Activated T-cell treated with anti-CD3 and anti-CD28 coated beads for 48 hours (primary cell): Measurements from ENCODE around the gene UNG.
"Not testable (repeated sequence)": the region's sequence is repeated elsewhere in the genome, so short reads cannot be mapped to it uniquely, and the experiment has no call there.

Experiments used
- DNase-seq: peaks from one replicate; pipeline ENCODE4 v3.0.0-alpha.2; 2020; ENCODE audit warnings: low read depth

UNG gene

DNA sequence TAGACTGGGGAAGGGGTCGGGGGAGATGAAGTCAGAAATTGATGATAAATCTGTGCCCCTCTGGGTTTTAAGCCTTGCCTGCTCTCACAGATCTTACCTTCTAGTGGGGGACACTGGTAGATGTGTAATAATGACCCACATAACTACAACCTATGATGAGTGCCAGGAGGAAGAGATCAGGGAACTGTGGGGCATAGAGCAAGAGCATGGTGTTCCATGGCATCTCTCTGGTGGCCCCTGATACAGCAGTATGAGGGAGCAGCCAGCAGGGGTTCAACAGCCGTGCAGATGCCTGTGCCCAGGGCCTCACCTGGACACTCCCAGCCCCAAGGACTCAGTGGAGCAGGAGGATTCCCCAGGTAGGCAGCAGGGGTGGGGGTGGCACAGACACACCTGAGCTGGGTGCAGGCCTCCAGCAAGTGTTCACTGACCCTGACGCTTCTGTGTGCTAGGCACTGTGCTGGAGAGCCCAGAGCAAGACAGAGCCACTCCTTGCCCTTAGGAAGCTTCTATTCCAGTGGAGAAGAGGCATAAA lies 24.0 kb downstream of the UNG start:
- DNase-seq: no peak

DNA sequence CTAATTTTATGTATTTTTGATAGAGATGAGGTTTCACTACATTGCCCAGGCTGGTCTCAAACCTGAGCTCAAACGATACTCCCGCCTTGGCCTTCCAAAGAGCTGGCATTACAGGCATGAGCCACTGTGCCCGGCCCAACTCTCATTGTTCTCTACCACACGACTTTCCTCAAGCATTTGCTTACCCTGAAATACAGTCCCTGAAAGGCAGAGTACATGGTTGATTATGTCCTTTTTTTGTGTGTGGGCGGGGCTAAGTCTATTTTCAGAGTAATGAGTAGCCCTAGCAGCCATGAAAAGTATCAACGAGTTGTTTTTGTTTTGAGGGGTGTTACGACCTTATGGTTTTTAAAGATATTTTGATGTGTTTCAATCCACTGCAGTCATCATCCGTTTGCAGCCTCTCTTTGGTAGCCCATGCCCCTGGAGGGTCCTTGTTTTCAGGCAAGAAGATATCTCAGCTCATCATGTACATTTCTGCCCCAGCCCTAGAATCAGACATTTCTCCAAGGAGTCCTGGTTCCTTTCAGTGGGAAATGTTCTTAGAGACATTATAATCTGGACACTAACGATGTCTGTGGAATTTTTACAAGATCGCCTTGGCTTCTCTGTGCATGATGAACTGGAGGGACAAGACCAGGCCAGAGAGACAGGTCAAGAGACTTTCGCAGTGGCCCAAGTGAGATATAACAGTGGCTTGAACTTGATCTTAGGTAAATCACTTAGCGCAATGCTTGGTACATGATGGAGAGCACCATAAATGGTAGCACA lies 27.7 kb downstream of the UNG start:
- DNase-seq: no peak

DNA sequence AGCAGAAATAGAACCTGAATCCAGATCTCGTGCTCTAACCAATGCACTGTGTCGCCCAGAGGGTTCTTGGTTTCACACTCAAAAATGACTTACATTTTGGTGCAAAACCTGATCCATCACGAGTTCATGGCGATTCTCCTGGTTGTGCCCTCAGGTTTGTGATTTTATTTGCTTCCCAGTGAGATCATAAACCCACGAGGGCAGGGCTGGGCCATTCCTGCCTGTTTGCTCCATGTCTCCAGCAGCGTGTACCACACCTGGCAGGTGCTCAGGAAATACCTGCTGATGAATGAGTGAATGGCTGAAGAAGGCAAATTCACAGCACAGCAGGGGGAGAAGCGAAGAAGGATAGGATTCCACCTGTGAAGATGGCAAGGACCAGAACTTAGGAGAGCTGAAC lies 28.4 kb downstream of the UNG start:
- DNase-seq: no peak

DNA sequence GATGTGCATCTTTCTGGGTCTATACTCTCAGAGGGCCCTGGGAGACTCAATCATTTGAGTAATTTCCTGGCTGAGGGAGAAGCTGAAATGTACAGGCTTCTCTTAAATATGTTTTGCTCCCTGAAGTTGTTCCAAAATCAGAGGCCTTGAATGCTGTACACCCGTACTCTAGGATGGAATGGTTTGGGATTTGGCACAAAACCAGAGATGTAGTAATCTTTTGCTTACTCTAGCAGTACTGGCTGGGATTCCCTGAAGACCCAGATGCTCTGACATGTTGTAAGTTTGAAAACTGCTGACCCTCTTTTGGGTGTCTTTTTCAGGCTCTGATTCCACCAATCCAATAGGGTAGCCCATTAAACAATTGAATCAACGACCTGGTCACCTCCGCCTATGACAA lies 29.4 kb downstream of the UNG start:
- DNase-seq: no peak

DNA sequence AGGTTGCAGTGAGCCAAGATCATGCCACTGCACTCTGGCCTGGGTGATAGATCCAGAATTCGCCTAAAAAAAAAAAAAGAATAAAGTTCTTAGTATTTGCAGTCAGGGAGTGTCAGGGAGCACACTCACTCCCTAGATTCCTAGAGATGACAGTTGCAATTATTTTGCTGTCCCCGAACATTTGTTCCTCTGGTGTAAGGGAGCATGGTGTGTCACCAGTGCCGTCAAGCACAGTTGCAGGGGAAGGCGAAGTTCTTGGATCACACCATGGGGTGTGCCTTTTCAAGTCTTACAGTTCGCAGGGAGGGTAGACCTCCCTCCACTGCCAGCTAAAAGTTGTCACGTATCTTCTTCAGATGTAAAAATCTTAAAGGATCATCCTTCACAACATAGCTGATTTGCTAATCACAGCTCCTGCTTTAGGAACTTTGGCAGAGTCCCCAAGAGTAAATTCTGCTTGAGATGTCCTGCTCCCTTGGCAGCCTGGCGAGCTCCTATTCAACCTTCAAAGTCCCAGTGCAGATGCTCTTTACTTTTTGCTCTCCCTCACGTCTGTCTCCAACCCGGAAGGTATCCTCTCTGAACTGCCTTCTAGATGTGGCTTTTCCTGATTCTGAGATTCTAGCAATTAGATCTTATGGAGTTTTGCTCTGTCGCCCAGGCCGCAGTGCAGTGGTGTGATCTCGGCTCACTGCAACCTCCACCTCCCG lies 30.3 kb downstream of the UNG start:
- no peak for DNase-seq

DNA sequence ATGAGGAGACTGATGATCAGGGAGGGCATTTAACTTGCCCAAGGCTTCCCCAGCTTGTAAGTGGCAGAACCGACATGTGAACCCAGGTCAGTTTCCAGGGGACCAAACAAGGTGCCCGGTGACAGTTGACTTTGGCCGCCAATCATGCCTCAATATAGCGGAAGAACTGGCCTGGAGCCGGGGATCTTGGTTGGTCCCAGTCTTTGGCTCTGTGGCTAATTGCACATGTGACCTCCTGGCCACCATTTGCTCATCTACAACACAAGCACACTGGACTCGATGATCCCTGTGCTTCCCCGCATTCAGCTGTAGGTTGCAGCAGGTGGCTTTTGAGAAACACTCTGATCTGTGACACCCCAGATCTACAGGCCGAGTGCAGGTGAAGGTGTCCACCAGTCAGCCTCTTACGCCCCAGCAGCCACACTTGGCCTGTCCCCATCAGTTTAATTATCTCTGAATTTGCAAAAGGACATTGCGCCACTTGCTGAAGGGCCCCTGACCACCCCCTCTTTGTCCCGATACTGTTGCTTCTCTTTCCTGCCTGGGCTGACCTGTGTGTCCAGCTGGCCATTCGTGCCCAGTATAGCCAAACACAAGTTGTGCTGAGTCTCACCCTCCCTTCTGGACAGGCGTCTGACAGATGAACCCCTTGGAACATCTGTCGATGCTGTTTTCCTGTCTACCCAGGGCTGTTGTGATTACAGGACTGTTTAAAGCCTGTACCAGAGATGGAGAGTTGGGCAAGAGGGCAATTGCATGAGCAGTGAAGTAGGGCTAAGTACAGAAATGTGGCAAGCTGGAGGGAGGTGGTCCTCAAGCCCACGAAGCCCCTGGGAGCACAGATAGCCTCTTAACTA lies 33.1 kb downstream of the UNG start:
- no peak for DNase-seq

DNA sequence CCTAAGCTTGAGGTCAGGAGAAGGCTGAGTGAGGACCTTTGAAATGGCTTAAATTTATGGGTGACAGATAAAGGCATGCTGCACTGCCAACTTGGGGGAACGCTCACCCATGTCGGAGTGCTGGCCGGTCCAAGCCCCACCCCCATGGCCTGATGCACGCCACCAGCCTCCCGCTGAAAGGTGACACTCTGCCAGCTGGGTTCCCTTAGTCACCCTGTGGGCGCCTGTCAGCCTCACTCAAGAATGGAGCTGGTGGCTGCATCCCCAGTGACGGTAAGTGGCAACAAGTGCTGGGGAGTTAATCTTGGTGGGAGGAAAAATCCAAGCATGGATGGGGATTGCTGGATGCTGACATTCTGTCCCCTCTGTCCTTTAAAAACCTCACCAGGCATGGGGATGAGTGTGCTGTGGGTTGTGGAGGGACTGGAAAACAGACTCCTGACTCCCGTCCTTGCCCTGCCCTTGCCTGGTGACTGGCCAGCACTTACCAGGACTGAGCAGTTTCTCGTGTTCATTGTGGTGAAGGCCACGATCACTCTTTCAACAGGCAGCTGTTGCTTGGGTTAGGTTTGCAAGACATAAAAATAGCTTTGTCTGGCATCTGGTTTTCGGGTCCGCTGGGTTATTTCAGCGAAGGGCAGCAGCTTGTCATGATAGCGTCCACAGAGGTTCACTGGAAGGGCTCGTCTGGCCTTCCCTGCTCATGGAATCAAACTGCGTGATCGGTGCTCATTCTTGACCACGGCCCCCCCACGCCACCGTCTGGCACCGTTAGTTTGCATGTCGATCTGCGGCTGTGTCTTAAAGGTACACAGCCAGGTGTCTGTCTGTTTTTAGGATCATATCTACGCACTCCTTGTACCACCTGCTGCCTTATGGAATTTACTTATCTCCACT lies 34.0 kb downstream of the UNG start:
- no peak for DNase-seq

DNA sequence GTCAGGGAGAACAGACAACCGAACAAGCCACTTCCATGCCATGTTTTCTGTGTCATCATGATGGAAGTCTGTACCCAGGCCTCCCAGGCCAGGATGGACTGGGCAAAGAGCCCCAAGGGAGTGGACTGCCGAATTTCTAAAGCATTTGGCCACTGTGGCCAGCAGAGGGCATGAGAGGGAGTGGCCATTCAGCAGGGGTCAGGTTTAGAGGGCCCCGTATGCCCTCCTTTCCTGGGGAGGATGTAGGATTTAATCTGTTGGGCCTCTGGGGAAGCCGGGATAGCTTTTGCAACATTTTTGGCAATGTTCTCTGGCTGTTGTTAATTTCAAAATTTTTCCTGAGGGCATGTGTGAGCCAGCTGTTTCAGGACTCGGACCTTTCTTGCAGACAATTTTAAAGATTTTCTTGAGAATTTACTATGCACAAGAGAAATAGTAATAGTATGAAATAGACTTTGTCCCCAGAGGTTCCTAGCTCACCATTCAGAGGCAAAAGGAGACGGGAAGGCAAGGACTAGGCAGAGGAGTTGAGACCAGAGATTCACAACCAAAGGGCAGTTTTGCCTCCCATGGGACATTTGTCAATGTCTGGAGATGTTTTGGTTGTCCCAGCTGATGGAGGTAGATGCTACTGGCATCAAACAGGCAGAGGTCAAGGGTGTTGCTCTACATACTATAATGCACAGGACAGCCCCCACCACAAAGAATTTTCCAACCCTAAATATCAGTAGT lies 37.0 kb downstream of the UNG start:
- no peak for DNase-seq

DNA sequence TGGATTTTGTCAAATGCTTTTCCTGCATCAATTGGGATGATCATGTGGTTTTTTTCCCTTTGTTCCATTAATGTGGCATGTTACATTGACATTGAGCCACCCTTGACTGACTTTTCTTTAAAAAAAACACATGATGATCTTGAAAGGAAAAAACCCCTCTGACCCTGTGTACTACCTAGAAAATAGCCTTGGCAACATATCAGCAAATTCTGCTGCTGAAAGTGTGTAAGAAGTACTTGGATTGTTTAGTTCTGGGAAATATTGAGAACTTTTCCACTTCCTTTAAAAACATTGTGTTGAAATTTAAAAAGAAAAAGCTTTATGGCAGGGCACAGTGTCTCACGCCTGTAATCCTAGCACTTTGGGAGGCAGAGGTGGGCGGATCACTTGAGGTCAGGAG lies 39.7 kb downstream of the UNG start:
- no peak for DNase-seq

DNA sequence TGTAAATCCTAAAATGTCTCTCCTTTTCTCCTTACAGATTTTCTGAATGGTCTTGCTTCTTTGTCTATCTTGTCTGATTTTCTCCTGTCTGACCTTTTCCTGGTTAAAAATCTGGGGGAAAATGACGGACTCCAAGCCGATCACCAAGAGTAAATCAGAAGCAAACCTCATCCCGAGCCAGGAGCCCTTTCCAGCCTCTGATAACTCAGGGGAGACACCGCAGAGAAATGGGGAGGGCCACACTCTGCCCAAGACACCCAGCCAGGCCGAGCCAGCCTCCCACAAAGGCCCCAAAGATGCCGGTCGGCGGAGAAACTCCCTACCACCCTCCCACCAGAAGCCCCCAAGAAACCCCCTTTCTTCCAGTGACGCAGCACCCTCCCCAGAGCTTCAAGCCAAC lies 42.0 kb downstream of the UNG start:
- DNase-seq: no peak

DNA sequence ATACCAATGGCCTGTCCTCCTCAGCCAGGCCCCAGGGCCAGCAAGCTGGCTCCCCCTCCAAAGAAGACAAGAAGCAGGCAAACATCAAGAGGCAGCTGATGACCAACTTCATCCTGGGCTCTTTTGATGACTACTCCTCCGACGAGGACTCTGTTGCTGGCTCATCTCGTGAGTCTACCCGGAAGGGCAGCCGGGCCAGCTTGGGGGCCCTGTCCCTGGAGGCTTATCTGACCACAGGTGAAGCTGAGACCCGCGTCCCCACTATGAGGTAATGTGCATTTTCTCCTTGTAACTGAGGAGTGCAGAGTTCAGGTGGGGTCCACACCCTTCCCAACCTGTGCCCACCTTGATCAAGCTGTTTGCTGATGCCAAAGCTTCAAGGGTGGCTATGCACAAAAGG lies 42.4 kb downstream of the UNG start:
- no peak for DNase-seq

DNA sequence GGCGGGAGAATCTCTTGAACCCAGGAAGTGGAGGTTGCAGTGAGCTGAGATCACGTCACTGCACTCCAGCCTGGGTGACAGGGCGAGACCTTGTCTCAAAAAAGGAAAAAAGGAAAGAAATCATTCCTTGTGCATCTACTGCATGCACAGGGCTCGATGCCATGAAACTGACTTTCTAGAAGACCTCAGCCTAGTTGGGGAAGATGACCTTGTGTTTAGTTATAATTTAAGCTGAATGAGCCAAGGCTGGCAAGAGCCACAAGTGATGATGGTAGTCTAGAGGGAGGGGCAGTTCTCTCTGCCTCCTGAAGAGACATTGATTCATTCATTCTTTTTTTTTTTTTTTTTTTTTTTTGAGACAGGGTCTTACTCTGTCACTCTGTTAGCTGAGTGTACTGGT lies 43.2 kb downstream of the UNG start:
- DNase-seq: no peak

DNA sequence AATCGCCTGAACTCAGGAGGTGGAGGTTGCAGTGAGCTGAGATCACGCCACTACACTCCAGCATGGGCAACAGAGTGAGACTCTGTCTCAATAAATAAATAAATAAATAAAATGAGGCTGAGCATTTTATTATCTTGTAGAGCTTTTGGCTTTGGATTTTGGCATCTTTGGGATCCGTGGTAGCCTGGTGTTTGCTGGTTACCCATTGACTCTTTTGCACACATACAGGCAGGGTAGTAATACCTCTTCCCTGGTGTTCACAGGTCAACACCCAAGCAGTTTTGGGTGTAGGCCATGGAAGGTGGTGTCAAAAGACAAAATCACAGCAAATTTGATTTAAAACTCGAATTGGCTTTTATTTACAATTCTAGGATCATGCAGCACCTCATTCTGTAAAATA lies 46.8 kb downstream of the UNG start:
- no peak for DNase-seq

DNA sequence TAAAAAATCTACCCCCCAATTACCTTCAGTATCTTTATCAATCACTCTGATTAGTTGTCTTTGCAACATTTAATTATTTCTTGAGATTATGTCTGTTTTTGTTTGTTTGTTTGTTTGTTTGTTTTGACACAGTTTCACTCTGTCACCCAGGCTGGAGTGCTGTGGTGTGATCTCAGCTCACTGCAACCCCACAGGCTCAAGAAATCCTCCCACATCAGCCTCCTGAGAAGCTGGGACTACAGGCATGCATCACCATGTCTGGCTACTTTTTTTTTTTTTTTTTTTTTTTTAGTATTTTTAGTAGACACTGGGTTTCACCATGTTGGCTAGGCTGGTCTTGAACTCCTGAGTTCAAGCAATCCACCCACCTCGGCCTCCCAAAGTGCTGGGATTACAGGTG lies 49.7 kb downstream of the UNG start:
- not testable (repeated sequence) for DNase-seq

DNA sequence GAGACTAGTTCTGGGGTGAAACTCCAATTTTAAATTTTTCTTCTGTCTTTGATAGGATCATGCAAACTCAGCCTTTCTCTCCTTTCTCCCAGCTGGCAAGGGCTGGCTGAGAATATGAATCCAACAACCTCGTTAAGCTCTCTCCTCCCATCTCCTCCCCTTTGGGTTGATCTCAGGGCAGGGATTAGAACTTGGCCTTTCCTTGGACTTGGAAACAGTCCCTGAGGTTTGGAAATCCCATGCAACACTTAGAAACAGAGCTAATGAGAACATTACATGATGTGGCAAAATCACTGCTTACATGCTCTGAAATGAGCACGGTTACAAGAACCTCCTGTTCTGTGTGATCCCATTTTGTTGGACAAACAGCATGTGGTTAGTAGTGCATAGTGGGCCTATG lies 50.6 kb downstream of the UNG start:
- no peak for DNase-seq

DNA sequence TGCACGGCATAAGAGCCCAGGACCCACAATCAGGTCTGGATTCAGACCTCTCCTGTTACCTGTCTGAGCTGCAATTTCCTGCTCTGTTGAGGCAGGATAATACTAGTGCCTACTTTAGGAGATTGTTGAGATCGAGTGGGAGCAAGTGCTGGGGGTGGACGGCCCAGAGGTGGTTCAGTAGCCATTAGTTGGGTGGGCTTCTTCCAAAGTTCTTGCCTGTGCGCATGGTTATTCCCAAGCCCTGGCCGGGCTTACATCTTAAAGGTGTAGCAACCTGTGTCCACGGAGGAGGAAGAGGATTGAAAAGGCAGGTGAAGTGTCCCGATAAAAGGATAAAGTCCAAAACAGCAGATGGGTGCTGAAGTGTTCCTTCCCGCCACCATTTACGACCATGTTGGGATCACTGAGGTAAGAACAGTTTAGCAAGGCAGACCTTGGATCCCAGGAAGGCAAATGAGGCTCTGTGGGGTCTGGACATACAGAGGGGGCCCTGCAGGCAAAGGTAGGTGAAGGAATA lies 52.8 kb downstream of the UNG start:
- no peak for DNase-seq

DNA sequence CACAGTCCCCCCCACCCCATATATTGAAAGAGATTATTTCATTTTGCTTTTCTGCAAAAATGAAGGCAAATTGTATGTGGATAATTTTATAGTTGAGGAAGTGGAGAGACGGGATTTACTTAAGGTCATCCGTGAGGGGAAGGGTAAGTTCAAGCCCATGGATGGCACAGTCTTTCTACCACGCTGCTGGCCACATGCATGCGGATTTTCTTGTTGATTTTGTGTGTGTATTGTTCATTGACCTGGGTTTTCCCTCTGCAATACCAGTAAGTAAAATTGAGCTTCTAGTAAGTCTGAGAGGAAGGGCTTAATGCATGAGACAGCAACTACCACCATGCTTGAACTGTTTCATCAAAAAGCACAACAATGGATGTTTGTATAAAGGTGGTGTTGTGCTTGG lies 54.1 kb downstream of the UNG start:
- no peak for DNase-seq

DNA sequence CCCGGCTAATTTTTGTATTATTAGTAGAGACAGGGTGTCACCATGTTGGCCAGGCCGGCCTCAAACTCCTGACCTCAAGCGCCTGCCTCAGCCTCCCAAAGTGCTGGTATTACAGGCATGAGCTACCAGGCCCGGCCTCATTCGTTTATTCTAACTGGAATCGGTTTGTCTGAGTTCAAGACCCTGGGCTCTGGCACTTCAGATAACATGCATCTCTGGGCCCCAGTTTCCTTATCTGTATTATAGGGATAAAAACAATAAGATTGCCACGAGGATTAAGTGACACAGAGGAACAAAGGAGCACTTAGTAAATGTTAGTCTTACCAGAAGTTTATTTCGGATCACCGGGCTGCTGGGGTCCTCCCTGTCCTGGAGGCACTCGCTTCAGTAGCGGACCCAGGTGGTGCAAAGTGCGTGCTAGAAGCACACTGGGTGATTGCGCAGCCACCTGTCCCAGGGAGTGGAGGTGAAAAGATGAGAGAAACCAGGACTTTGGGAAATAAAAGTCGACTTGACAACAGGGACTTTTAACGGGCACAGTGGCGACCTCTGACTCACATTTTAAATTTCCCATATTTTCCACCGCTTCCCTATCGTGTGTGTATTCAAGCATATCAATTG lies 56.5 kb downstream of the UNG start:
- DNase-seq: no peak

DNA sequence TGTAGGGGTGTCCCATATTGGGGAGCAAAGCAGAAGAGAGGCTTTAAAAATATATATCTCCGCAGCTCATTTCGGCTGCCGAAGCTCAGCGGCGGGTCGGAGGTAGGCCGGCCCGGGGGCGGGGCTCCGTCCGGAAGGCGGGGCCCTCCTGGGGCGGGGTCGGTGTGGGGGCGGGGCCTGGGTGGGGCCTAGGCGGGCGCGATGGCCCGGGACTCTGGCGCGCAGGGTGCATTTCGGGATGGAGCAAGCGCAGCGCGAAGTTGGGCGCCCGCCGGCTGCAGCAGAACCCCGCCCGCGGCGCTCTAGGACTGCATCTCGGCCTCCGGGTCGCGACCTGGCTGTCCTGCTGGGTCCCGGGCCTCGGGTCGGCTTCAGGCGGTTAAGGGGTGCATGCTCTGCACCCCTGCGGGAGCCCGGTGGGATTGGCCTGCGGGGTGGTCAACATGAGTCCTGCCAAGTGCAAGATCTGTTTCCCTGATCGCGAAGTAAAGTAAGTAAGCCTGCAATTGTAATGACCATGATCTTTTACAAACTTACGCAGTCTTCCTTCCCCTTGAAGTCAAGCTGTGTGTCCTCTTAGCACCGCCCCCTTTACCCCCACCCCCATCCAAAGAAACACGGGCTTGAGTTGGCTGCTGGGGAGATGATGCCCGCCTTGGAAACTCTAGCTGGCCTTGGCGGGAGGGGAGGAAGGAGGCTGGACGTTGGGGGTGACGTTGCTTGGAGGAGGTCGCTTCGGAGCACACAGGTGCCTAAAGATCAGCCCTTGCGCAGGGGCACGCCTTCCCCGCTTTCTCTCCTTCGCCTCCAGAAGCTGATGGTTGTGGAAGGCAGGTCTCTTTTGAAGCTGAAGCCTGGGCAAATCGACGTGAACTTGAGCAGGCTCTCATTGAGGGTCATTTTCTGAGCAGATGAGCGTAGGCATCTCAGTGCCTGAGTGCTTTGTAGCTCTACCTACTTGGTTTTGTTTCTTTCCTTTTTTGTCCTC lies 57.3 kb downstream of the UNG start:
- DNase-seq: peak; percentile 80
